OCI-M2 (cell line): ENCODE data around the gene PLEKHG3.

Source experiments
- DNase-seq: peaks from one replicate; lab custom pipeline; 2025; ENCODE audit not compliant: unreplicated experiment; lab: John Stamatoyannopoulos, UW

Gene PLEKHG3

GRCh38 chr14:64777461-64777860, 73.2 kb downstream of the PLEKHG3 start:
- DNase-seq = no peak

DNA sequence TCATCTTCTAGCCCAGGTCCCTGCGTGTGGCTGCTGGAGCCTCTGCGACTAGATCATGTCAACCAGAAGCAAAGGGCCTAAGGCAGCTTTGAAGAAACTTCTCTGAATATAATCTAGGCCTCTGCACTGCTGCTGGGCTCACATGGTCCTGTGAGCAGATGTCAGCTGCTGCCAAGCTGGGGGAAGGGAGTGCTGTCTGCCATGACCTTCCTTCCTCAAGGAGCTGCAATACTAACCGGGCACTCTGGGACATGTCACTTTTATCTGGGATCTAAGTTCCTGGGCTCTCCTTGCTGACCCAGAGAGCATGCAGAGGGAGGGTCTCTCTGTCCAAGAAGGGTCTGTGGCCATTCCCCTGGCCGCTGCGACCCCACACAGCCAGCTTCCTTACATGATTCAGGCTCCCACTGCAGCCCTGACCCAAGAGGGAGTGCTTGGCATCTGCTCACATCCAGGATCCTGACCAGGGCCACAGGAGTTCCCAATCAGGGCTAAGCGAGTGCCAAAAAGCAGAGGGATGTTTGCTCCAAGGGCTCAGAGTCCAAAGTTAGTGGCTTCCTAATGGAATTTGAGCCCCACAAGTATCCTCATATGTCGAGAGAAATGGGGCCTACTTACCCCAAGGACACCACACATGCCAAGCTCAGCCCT, 74.0 kb downstream of the PLEKHG3 start:
- no peak for DNase-seq

DNA sequence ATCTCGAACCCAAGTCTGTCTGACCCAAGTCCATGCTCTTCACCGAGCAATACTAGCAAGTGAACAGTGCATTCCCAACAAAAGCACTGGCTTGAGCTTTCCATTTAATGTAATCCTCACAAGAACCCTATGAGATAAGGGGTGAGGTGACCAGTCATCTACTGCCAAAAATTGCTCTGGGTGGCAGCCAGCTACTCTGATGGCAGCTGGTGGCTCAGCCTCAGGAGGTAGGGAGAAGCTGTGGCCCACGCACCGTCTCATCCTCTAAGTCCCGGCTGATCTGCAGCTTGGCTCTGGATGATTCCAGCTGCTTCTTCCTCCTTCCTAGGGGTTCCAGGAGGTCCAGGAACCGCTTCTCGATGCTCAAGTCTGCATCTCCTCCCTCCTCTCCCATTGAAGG, 75.2 kb downstream of the PLEKHG3 start:
- no peak for DNase-seq

DNA sequence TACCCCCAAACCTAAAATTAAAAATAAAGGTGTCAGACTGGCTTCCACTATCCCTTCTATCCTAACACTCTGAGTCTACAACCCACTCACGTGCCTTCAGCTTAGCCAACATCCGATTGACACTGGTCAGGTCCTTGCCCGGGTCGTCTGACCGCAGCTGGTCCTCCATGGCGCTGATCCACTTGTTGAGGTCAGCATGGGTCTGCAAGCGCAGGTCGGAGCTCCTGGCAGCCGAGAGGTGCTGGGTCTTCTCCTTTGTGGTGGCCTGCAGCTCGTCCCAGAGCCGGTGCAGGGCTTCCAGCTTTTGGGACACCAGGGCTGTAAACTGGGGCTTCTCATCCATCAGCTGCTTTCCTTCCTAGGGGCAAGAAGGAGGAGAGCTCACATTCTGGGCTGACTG, 78.0 kb downstream of the PLEKHG3 start:
- no peak for DNase-seq

DNA sequence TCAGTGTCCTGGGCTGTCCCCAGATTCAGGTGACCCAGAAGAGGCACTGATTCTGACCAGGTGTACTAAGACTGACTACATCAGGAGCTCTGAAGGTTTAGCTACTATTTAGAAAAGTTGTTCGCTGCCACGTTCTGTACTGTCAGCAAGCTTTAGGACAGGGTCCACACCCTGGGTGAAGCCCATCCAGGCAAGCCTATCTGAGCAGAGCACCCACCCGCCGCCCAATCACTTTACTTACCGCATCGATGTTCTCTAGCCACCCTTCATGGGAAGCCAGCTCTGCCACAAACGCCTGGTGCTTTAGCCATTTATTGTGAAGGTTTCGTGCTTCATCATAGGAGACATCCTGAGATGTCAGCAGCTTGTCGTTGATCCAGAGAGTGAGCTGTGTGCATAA, 79.8 kb downstream of the PLEKHG3 start:
- DNase-seq = no peak

DNA sequence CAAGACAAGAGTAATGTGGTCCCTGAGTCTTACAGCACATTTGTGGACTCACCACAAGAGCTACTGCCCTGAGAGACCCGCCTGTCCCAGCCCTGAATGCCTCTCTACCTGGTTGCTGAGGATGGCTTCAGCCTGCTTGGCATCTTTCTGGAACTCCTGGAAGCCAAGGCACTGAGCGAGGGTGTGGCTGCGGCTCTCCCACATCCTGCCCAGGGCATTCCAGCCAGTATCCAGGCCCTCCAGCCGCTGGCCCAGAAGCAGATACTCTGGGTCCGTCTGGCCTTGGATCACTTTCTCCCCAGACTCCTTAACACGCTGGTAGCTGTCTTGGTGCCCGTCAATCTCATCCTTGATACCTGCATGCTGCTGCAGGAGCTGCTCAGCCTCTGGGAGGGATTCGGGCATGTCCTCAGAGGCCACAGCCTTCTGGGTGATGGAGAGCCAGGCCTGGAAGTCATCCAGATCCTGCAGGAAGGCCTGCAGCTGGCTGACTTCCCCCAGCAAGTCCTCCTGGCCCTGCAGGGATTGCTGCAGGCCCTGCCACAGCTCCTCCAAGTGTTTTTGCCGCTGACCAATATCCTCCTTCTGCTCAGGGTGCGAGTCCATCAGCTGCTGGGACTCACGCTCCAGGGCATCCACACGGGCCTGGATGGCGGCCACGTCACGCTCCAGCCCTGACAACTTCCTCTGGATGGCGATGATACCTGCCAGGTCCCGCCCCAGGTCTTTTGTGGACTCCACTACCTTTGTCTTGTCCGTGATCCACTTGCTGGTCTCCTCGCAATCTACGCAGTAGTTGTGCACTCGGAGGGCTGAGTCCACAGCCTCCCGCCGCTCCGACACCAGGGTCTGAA, 82.3 kb downstream of the PLEKHG3 start:
- no peak for DNase-seq

DNA sequence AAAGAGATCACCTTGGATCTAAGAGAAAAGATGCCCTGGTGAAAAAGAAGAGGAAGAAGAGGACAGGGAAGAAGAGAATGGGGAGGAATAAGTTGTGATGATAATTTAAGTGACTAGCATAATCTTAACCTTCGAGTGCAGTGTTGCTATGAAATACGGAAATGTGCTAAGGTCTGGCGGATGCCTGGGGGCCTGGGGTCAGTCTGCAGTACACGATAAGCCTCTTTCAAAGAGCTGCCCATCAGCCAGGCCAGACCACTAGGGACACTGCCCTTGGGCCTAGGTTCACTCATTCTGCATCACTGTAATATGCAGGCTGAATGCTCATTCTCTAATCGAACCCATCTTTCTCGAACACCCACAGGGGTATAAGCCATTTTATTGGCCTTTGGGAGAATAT, 83.4 kb downstream of the PLEKHG3 start:
- DNase-seq = no peak

DNA sequence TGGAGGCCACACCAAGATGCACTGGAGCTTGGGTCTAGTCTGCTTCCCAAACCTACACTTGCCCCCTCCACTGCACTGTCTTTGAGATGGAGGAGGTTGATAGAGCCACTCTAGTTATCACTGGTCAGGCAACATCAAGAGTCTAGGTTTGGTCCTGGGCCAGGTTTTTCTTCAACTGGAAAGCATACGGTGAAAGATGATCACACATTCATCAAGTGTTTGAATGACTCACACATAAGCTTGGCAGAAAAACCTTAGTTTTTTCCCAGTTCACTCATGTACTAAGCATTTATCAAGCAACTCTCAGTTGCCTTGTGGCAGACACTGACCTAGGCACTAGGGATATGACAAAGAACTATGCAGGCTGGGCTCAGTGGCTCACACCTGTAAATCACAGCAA, 84.5 kb downstream of the PLEKHG3 start:
- DNase-seq = no peak

DNA sequence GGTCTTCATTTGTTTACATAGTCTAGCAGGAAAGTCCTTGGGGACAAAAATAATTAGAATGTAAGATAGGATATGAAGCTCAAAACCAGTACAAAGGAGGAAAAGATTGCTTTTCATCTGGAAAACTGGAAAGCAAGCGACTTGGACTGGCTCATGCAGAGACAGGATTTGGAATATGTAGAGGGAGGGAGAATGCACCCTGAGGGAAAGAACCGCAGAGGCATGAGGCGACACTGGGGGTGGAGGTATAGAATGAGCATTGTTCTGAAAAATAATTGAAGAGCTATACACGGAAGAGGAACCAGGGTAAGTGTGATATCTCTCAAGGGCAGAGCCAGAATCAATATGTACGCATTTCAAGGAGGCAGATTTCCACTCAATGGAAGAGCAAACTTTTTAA, 85.5 kb downstream of the PLEKHG3 start:
- no peak for DNase-seq

- DNase-seq = no peak
Observed at GRCh38 chr14:64790478-64790877, 86.3 kb downstream of the PLEKHG3 start.

DNA sequence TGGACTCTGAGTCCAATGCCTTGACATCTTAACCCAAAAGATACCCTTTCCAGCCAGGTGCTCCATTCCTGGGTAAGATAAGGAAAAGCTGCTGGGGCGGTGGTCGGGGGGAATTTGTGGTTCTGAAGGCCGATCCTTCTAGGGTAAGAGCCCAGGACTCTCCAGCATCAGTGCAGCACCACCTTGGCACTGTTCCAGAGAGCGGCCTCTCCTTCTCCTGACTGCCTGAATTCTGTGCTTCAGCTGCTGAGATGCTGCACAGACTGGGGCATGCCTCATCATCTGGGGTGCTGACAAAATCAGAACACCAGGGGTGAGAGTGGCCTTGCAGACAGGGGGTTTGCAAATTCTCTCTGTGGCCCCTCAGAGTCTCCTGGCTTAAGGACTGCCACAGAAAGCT, 88.0 kb downstream of the PLEKHG3 start:
- DNase-seq = no peak

DNA sequence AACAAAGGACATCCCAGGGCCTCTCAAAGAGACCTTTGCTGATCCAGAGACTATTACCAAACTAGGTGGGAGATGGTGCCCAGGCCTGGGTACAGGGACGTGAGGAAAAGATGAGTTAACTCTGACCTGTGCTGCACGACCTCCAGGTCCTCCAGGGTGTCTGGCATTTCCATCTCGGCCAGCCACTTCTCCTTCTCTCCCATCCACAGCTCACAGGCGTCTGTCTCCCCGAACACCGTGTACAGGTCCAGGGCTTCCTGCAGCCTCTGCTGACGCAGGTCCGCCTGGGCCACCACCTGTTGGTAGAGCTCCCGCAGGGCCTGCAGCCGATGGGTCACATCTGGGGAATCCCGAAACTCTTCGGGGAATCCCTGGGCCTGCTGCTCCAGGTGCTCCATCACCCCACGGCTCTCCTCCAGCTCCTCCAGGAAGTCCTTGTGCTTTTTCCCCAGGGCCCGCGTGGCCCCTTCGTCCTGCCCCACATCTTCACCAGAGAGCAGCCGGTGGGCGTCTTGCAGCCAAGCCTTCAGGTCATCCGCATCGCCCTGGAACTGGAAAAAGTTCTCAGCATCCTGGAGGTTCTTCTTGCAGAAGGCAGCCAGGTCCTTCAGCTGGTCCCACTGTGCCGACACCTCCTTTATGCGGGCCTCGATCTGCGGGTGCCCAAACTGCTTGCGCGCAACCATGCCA, 88.8 kb downstream of the PLEKHG3 start:
- DNase-seq = no peak

DNA sequence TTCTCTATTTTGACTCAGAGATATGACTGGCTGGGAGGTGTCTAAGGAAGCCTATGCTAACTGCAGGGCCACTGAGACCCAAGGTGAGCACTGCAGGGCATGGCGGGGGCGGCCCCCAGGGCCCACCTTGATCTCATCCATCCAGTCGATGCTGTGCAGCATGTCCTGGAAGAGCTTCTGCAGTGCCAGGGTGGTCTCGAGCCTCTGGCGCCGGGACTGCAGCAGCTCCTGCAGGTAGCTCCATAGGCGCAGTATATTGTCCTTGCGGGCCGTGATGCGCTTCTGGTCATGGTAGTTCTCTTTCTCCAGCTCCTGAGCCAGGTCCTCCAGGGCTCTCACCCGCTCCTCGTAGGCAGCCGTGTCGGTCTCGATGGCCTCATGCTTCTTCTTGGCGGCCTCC, 91.0 kb downstream of the PLEKHG3 start:
- DNase-seq = no peak

DNA sequence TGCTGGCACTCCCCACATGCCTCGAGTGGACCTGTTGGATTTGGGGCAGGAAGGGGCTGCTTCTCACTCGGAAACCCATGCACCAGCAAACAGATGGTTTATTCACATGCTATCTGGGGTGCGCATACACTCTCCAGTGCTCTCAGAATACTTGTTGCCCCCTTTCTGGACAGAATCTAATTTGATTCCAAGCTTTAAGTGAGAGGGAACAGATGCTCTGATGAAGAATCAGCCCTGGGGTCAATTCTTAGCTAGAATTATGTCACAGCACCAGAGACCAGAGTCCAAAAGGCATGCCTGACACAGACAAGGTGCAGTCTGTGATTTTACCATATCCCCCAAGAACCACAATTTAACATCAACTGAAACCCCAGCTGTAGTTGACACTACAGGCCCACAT, 91.7 kb downstream of the PLEKHG3 start:
- DNase-seq = no peak

DNA sequence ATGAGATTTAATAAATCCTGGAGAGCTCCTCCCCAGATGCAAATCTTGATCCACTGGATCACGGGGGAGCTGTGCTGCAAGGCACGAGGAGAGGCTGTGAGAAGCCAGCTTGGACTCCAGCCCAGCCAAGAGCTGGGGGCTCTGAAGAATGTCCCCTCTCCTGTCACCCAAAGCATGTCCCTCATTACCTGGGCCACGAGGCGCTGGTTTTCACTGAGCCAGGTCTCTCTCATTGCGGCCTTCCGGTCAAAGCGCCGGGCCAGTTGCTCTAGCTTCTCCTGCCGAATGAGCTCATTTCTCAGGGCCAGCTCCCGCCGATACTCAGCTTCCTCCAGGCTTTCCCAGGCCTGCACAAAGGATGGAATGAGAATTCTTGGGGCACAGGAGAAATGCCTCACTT, 92.1 kb downstream of the PLEKHG3 start:
- DNase-seq = no peak

DNA sequence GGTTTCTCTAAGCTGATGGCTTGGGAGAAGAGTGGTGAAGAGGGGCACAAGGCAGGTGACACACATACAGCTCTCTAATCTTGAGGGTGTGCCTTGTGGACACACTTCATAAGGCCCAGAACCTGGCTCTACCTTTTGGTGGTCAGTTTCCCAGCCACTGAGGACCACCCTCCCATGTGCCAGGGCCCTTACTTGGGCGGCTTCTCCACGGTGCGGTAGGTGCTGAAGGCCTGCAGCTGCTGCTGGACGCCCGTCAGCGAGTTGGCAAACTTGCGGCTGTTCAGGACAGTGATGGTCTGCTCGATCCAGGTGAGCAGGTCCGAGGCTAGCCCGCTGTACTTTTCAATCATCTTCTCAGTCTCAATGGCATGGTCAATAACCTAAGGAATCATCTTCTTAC, 95.3 kb downstream of the PLEKHG3 start:
- DNase-seq = no peak
